Hematopoietic multipotent progenitor cell treated with erythropoietin and hydrocortisone succinate and interleukin-3 and kit ligand, for 15 days (in vitro differentiated cells): Measurements from ENCODE around the gene COX10.

ENCODE experiments used
- DNase-seq: peaks from one replicate; pipeline ENCODE4 v3.0.0-alpha.2; 2015; ENCODE audit warnings: low spot score

Gene COX10

DNA sequence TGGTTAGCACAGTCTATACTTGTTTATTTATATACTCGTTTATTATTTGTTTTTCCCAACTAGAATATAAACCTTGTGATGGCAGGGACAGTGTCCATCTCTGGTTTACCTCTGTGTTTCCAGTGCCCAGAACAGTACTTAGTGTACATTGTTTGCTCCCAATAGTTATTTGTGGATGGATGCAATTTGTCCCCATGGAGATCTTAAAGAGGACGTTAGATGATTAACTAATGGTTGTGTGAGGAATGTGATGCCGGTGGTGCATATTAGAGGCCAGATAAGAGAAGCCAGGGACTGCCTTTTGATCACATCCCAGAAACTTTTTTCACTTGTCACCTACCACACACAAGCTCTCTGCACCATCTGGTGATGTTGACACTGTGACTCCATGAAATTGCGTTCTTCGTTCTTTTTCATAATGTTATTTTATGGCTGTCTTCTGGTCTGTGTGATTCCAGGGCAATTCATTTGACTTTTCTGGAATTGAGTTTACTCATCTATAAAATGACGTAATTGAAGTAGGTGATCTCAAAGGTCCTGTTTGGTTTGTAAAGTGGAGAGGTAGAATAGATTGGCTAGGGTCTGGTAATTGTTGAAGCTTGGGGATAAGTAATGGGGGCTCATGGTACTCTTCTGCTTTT, 1.2 kb downstream of the COX10 start:
- no peak for DNase-seq

DNA sequence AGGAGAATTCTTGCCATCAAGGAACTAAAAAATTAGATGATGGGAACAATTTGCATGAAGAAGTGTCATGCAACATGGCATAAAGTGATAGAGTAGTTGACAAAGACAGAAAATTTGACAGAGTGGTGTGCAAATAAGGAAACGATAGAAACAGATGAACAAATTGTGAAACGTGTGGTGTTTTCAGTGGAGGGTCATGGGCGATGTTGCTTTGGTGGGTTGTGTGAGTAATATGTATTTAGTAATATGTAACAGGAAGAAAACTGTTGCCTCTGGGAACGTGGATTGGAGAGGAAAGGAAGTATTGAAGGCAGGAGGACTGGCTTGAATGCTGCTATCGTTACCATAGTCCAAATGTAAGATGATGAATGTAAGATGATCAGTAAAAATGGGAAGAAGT, 3.6 kb downstream of the COX10 start:
- DNase-seq = no peak

DNA sequence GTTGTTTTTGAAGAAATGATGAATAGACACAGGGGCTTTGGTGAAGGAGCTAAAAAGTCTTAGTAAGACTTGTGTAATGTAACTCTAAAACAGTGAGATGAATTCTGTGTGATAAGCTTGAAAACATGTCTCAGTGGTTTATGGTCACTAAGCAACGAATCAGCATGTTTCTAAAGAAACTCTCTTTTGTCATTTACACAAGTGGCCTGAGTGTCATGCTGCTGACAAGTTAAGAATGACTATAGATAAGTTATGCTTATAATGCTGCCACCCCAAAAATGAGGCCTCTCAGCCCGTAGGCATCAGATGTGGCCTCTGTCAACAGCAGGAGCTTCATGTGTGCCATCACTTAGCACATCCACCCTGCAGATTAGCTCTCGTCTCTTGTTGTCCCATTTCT, 8.7 kb downstream of the COX10 start:
- no peak for DNase-seq

DNA sequence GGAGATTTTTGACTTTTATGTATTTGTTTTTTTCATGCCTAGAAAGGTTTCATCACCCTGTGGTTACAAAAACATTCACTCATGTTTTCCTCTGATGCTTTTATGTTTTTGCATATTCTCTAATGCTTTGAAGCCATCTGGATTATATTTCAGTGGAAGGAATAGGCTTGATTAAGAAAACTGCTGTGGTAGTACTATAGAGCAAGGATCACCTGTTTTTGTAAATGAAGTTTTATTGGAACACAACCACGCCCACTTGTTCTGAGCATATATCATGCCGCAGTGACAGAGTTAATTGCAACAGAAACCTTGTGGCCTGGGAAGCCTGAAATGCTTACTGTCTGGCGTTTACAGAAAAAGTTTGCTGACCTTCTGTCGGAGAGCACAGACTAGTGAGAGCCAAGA, 11.5 kb downstream of the COX10 start:
- no peak for DNase-seq

DNA sequence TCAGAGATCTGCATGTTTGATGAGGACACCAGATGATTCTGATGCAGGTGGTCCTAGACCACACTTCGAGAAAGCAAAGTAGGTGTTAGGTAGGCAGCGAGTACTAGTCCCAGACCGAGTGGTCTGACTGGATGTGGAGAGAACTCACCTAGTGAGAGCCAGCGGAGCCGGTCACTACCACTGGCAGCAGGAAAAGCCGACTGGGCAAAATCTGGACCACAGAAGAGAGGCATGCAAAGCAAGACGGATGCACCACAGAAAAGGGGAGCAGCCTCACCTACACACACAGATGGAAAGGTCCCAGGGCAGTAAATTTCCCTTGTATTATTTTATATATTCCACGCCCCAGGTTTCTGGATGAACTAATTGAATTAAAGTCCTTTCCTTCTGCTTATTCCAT, 13.5 kb downstream of the COX10 start:
- DNase-seq = no peak

DNA sequence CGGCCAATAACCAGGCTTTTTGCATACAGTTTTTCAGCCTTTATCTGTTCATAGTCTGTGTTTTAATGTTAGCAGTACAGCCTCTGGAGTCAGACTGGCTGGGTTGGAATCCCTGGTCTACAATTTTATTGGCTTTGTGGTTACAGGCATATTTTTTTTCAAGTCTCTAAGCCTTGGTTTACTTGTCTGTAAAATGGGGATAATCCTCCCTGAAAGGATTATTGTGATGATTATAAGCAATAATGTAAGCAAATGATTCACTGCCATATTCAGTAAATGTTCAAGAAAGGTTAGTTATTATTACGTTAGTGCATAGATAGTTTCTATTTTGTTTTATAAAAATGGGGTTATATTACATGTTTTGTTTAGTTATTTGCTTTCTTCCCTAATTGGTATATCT, 15.7 kb downstream of the COX10 start:
- DNase-seq = no peak

DNA sequence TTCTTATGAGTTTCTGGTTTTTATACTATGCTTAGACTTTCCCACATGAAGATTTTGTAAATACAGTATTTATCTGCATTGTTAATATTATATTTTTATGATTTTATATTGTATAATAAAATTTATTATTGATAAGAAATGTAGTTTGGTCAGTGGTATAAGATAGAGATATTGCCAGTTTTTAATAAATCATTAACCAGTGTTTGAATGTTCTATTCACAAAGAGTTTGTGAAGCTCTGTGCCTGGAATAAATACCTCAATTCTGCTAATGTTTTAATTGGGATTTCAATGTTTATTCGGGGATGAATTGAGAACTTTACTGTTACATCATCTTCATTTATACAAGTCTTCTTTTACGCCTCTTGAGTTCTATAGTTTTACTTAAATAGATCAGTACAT, 16.9 kb downstream of the COX10 start:
- no peak for DNase-seq

DNA sequence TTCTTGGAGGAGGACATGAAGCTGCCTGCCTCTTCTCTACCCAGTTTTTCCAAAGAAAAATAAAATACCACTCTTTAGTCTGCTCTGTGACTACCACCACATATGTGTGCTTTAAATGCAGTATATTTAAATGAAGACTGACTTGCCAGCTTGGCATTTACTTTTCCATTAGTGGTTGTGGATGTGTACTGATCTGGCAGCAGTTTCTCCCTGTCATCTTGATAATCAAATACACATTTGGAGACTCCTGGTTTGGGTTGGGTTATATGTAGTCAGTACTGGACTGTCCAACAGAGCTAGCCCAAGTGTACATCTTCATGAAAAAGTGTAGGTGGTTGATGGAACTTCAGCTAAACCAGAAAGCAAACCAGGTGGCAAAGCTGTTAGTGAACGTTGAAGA, 19.9 kb downstream of the COX10 start:
- DNase-seq = no peak

DNA sequence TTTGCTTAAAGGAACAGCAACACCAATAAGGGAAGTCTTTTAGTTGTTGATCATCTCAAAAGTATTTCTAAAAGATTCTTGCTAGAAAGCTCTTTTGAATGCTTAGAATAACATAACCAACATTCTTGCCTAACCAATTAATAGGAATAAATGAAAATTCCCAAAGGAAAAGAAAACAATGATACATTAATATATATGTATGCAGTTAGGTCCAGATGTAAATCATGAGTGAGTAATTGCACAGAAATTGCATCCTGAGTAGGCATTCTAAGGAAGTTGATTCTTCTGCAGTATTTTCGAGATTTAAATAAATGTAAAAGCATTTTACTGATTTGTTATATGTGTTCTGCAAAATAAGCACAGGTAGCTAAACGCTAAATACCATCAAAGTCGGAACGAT, 22.1 kb downstream of the COX10 start:
- DNase-seq = no peak

DNA sequence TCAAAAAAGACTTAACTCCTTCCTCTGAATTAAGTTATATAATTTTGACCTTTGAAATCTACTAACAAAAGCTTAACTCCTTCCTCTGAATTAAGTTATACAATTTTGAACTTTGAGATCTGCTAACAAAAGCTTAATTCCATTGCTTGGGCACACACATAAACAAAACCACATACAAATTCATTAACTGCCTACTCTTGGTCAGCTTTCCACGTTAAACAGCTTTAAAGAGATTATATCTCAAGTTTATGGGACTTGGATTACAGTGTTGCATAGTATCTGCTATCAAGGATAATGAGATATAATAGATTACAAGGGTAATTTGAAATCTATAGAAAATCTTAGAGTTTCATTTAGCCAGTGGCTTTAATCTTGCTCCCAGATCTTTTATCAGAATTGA, 23.5 kb downstream of the COX10 start:
- DNase-seq = no peak

DNA sequence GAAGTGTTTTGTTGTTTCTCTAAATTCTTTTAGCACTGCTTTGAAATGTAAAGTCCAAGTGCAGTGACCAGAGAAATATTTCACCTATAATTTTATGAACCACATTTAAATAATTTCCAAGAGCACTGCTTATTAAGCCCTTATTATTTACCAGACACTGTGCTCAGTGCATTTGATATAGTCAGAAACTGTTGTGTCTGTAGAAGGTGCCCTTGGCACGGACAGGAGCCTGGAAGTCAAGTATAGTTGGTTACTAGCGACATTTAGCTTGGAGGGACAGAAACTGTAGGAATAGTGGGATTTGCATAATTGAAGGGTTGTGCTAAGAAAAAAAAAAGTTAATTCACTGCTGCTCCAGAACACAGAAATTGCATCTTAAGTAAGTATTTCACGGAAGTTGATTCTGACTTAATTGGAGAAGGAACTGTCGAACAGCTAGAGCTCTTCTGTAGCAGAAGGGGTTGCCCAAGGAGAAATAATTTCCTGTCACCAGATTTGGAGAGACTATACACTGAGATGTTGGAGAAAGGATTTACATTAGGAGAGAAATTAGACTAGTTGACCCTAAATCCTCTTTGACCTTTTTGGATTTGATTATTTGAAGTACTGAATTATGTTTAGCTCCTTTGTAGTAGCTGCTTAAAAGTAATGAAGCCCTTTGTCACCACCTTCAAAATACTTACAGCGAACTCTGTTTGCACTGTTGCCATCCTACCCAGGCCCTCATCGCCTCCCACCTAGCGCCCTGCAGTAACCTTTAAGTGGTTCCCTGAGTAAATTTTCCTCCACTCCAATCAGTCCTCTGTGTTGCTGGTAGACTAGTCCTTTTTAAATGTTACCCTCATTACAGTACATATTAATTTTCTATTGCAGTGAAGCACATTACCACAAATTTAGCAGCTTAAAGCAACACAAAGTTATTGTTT, 25.6 kb downstream of the COX10 start:
- no peak for DNase-seq

DNA sequence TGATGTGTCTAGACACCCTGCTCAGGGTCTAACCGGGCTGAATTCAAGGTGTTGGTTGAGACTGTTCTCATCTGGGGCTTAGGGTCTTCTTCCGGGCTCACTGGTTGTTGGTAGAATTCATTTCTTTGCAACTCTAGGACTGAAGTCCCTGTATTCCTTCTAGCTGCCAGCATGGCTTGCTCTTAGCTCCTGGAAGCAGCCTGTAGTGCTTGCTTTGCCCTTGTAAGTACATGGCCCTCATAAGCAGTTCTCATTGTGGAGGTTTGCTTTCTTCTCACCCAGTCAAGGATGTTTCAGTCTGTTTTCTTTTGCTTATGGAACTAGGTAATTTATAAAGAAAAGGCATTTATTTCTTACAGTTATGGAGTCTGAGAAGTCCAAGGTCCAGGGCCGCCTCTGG, 26.3 kb downstream of the COX10 start:
- no peak for DNase-seq

DNA sequence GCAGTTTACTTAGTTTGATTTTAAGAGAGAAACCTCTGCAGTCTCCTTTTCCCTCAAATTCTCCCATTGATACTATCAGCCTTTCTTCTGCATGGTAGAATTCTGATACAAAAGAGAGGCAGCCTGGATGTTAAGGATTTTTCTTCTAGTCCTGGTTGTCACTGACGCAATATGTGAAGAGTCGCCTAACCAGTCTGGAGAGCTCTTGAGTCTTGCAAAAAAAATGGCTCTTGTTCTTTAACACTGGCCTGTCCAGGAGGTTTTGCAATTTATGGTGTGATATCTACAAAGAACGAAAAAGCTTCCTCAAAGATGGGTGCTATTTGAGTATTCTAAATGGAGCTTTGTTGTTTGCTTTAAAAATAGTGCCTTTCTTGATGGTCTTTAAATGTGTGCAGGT, 28.9 kb downstream of the COX10 start:
- no peak for DNase-seq

DNA sequence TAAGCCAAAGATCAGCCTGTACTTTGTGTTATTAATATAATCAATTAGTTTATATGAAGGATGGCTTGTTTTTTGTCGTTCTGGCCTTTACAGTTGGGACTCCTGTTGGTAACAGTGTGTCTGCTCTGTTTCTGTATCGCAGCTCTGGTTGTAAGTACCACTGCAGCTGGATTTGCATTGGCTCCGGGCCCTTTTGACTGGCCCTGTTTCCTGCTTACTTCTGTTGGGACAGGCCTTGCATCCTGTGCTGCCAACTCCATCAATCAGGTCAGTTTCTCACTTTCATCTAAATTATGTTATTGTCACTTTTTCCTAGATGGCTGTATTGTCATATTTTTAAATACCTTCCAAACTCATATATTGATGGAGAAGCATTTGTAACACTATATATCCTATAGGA, 32.7 kb downstream of the COX10 start:
- DNase-seq = no peak

DNA sequence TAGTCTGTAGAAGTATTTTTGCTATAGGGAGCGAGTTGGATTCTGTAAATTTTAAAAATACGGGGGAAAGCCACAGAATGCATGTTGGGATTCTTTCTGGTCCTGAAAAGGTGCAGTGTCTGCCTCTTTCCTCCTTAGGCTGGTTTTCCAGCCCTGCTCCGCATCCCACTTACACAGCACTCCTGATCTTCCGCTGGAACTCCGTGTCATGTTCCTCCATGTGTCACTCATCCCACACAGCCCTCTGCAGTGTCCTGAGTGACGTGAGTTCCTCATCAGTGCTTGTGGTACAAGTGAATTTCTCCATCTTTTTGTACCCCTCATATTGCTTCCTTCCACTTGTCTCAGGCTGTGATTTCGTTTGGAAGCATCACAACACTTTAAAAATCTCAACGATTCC, 34.5 kb downstream of the COX10 start:
- DNase-seq = no peak

DNA sequence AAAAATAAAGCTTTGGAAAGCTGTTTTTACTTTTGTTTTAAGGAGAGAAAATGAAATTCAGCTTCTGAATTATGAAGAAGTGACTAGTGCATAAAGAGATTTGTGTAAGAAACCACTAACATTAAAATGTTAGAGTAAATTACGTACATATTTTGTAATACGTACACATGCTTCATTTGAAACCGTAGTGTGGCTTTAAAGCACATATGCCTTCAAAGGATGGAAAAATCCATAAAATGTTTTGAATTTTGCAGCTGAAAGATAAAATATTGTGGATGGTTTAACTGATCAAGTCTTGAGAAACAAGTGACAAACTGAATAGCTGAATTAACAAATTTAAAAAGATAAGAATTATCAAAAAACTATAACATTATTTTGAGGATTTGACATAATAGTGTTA, 35.4 kb downstream of the COX10 start:
- no peak for DNase-seq

DNA sequence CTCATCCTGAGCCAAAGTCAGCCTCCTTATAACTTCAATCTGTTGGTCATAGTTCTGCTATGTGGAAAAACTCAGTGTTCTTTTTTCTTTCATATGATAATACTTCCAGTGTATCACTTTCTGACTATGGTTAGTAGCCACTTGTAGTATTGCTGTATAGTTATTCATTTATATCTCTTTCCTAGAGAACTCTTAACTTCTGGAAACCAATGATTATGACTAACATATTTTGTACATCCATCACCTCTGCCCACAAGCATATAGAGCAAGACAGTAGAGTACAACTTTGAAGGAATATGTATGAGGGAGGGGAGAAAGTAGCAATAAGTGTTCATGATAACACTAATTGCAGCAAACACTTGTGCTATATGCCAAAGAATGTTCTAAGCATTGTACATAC, 38.6 kb downstream of the COX10 start:
- DNase-seq = no peak

DNA sequence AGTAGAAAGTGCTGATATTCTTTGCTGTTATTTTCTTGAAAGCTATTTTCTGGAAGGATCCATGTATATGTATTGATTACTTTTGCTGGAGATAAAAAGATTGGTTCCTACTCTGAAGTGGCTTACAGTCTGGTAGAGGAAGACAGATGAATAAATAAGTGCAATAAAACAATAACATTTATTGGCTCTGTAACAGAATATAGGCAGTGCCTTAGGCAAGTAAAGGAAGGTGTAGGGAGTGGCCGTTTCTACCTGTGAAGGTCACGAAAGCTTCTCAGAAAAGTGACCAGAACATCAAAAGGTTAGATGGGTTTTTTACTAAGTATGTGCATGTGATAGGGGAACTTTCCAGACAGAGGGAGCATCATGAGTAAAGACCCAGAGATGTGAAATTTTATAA, 43.1 kb downstream of the COX10 start:
- no peak for DNase-seq

DNA sequence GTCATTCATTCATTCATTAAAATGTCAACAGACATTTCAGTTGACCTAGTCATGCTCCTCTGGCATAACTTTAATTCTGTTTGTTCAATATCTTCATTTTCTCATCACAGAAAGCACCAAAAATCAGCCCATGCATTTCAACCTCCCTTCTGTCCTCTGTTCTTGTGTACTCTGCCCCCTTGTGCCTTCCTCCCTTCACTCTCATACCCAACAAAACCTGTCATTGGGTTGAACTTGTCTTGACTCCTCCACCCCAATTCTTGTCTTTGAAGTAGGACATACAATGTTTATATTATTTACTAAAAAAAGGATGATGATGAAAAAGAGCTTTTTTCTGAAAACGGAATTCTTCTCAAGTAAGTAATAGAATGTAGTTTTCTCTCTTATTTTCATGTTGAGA, 43.8 kb downstream of the COX10 start:
- no peak for DNase-seq

DNA sequence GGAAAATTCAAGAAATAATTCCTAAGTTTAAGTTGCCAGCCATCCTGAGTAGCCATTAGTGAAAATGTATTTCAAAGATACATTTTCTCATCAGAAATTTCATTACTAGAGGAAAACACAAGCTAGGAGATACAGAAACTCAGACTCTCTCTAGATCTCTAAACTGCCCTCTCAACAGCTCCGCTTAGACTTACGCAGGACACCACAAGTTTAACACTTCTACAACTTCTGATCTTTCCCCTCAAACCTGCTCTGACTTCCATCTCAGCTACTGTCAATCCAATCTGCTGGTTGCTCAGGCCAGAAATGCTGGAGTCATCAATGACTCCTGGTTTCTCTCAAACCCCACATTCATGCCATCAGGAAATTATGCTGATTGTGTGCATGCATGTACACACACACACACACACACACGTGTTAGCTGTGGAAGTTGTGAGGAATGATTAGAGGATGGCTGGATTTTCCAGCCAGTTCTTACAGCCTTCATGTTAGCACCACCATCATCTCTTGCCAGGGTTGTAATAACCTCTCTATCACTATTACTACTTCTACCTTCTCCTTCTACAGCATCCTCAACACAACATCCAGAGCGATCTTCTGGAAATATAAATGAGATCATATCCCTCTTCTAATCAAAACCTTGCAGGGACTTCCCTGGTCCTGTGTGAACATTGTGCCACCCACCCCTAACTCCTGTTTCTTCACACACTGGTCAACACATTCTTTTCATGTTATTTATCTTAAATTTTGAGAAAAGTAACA, 47.1 kb downstream of the COX10 start:
- no peak for DNase-seq

DNA sequence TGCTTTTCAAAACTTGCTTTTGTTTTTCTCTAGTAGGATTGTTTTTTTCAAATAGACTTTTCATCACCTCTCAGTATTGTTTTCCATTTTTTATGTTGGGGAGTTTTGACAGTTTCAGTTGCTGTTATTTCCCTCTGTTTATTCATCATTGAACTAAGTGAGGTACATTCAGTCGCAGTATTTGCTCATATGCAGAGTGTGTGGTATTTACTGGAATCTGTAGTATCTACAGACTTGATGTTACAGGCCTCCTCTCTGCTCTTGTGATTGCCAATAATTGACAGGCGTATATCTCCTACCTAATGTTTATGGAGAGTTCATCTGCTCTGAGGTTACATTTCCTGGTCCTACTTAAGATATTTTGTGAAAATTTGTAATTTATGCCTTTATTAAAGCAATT, 49.6 kb downstream of the COX10 start:
- no peak for DNase-seq

DNA sequence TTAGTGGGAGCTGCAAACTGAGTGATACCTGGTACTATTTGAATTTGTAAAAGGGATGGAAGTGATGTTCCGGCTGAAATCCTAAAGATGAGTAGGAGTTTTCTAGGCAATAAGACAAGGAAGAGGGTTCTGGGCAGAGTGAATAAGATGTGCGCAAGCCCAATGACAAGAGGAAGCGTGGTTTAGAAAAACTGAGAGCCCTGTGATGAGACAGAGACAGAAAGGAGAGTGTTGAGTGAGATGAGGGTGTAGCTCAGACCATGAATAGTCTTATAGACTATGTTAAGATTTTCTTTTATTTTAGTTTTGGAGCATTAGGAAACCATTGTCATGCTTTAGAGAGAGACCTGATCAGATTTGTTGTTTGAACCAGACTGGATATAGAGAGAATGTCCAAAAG, 50.2 kb downstream of the COX10 start:
- DNase-seq = no peak

DNA sequence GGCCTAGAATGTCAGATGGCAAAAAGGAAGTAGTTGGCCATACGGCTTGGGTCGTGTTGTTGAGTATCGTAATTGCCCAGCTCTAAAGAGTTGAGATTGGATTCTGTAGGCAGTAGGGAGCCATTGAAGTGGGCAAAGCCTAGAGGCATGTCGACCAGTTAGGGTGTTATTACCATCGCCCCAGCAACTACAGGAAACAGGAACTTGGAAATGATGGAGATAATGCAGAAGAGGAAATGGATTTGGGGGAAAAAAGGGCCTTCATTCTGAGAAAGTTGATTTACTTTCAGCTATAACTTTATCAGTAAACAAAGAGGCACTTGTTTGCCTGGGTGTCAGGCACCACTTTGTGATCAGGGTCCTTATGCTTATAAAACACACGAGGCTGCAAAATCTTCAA, 52.6 kb downstream of the COX10 start:
- no peak for DNase-seq
